ENCODE measurements around the gene GRP. TPM values are rescaled to one million over a fixed set of nuclear protein-coding genes. Genes with fewer than 3 reads are reported as not detected.

The GRP gene
- total RNA-seq, 1 experiment from 2014 or later: not detected

- Mint-ChIP-seq H3K27ac (no peak overlapping the region; a peak in 1 of 7 replicates), H3K27me3 (ENCODE audit: low read depth) (no peaks in the 10 kb centered on the region; the same call in 1 of the 2 replicates), H3K36me3 (ENCODE audit: insufficient read depth in 1 of 3, low read depth in 3 of 3) (no peaks in the 10 kb centered on the region; a peak in 1 of 7 replicates), H3K4me1 (peaks cover 0 to 2% of the 10 kb centered on the region in 2 experiments; a peak in 2 of 4 replicates), H3K4me3 (no peak overlapping the region), H3K9me3 (peaks cover 0 to 4% of the 10 kb centered on the region in 2 experiments; a peak in 1 of 5 replicates)
- no peak overlapping the region for H3K9ac ChIP-seq (ENCODE audit: extremely low read depth, insufficient read length, low read length)
- TF ChIP-seq, protein P1, sequence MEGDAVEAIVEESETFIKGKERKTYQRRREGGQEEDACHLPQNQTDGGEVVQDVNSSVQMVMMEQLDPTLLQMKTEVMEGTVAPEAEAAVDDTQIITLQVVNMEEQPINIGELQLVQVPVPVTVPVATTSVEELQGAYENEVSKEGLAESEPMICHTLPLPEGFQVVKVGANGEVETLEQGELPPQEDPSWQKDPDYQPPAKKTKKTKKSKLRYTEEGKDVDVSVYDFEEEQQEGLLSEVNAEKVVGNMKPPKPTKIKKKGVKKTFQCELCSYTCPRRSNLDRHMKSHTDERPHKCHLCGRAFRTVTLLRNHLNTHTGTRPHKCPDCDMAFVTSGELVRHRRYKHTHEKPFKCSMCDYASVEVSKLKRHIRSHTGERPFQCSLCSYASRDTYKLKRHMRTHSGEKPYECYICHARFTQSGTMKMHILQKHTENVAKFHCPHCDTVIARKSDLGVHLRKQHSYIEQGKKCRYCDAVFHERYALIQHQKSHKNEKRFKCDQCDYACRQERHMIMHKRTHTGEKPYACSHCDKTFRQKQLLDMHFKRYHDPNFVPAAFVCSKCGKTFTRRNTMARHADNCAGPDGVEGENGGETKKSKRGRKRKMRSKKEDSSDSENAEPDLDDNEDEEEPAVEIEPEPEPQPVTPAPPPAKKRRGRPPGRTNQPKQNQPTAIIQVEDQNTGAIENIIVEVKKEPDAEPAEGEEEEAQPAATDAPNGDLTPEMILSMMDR (conservative IDR thresholded peaks at IDR 0.05): no peak
- H3K27ac ChIP-seq (ENCODE audit: insufficient read length, low read depth, low read length): no peak overlapping the region
- no peak overlapping the region for H2BK5ac ChIP-seq (ENCODE audit: insufficient read length, low read length)
- no peak overlapping the region for H2BK12ac ChIP-seq (ENCODE audit: insufficient read length, low read depth, low read length)
- no peak overlapping the region for H3T11ph ChIP-seq (ENCODE audit: low read length)
- no peak overlapping the region for H3K4me2 ChIP-seq (ENCODE audit: insufficient read depth, insufficient read length, low read length)
- H4K20me1 ChIP-seq (ENCODE audit: control insufficient read depth, insufficient read depth, insufficient read length): no peaks in the 10 kb centered on the region
- no peak overlapping the region for H2BK20ac ChIP-seq (ENCODE audit: low read depth, low read length, poor library complexity, severe bottlenecking)
- H3K18ac ChIP-seq (ENCODE audit: insufficient read length, low read depth, low read length): no peak overlapping the region
- no peak overlapping the region for H3K4ac ChIP-seq (ENCODE audit: low read depth, low read length)
- WGBS (ENCODE audit: extremely low coverage, insufficient read length, low lambda C conversion rate): no CpG with 5 or more reads among the region's 9 CpGs
- no peaks in the 10 kb centered on the region for H3K27me3 ChIP-seq (ENCODE audit: insufficient read depth, low read length)
- no peak overlapping the region for H3K23ac ChIP-seq (ENCODE audit: insufficient read length, low read depth, low read length)
- no peak overlapping the region for H4K8ac ChIP-seq (replicated peaks; ENCODE audit: insufficient read length, low read depth, low read length)
- H3K14ac ChIP-seq (ENCODE audit: insufficient read depth, low read length): no peak overlapping the region
- no peak for DNase-seq
- no peak overlapping the region for H4K5ac ChIP-seq (ENCODE audit: insufficient read length, low read depth, low read length)
- no peaks in the 10 kb centered on the region for H3K4me1 ChIP-seq (ENCODE audit: insufficient read depth, low read length)
- H3K9me3 ChIP-seq (ENCODE audit: control insufficient read depth, low read depth, low read length): no peaks in the 10 kb centered on the region
- no peak overlapping the region for H3K56ac ChIP-seq (ENCODE audit: insufficient read length, low read depth, low read length)
- no peaks in the 10 kb centered on the region for H3K23me2 ChIP-seq (ENCODE audit: insufficient read length, low read depth, low read length, poor library complexity, severe bottlenecking)
- H3K79me2 ChIP-seq (ENCODE audit: insufficient read depth, low read length): no peaks in the 10 kb centered on the region
- H3K79me1 ChIP-seq (ENCODE audit: insufficient read depth, low read depth, low read length, poor library complexity, severe bottlenecking): no peaks in the 10 kb centered on the region
- H2AK5ac ChIP-seq (ENCODE audit: insufficient read length, low read length): no peak overlapping the region
- H2BK120ac ChIP-seq (ENCODE audit: low read depth, low read length, poor library complexity, severe bottlenecking): no peak overlapping the region
- no peak overlapping the region for H2AFZ ChIP-seq (ENCODE audit: low read length)
- H4K91ac ChIP-seq (ENCODE audit: insufficient read length, low read depth, low read length): no peak overlapping the region
- no peak overlapping the region for H2BK15ac ChIP-seq (ENCODE audit: low read depth, low read length)
Observed at GRCh38 chr18:59180150-59180845, 39.7 kb upstream of the GRP start.

Measured in H9 (cell line).